ENCODE results near the gene KIAA1671. TPM values are rescaled to one million over a fixed set of nuclear protein-coding genes. Genes with fewer than 3 reads are reported as not detected.
"Not testable (repeated sequence)": the region's sequence is repeated elsewhere in the genome, so short reads cannot be mapped to it uniquely, and the experiment has no call there.

Gene KIAA1671
- 4.1 TPM for total RNA-seq
- polyA plus RNA-seq: 8.0 TPM
- long read RNA-seq, donor 1: 0 reads
- long read RNA-seq, donor 2, full-length matches to known transcripts: 5 of 5 reads
- long read RNA-seq, donor 2, partial matches to known transcripts: 0 of 5 reads
- long read RNA-seq, donor 2, other reads (novel, unspliced or antisense): 0 of 5 reads
- long read RNA-seq, donor 3, full-length matches to known transcripts: 3 of 3 reads
- long read RNA-seq, donor 3, partial matches to known transcripts: 0 of 3 reads
- long read RNA-seq, donor 3, other reads (novel, unspliced or antisense): 0 of 3 reads
- long read RNA-seq, donor 4: 0 reads
- long read RNA-seq, donor 5, full-length matches to known transcripts: 3 of 3 reads
- long read RNA-seq, donor 5, partial matches to known transcripts: 0 of 3 reads
- long read RNA-seq, donor 5, other reads (novel, unspliced or antisense): 0 of 3 reads
- long read RNA-seq, donor 6, full-length matches to known transcripts: 4 of 4 reads
- long read RNA-seq, donor 6, partial matches to known transcripts: 0 of 4 reads
- long read RNA-seq, donor 6, other reads (novel, unspliced or antisense): 0 of 4 reads
- long read RNA-seq, donor 7, partial matches to known transcripts: 6 of 6 reads
- long read RNA-seq, donor 7, other reads (novel, unspliced or antisense): 0 of 6 reads
- long read RNA-seq, donor 8, full-length matches to known transcripts: 2 of 2 reads
- long read RNA-seq, donor 8, partial matches to known transcripts: 0 of 2 reads
- long read RNA-seq, donor 8, other reads (novel, unspliced or antisense): 0 of 2 reads
- long read RNA-seq, donor 9, full-length matches to known transcripts: 1 of 1 reads
- long read RNA-seq, donor 9, partial matches to known transcripts: 0 of 1 reads
- long read RNA-seq, donor 9, other reads (novel, unspliced or antisense): 0 of 1 reads
- long read RNA-seq, donor 10: 0 reads

GRCh38 chr22:24951942-24952836, at the start of gene KIAA1671:
KIAA1671 (plus strand) TSS chr22:24952716; CDS start chr22:25028000, 75,284 bp downstream.
- Histone ChIP-seq H3K27ac (ENCODE audit: low read depth in 1 of 2, low read length in 1 of 2) (no peak within 1 kb of the TSS), H3K36me3 (ENCODE audit: control insufficient read depth in 2 of 2, insufficient read depth in 2 of 2, low read length in 1 of 2) (no peaks in the 10 kb centered on the region), H3K27me3 (ENCODE audit: control insufficient read depth in 2 of 2, insufficient read depth in 1 of 2, low read length in 1 of 2) (peaks cover 29 to 56% of the 10 kb centered on the region in 2 donors), H3K4me3 (ENCODE audit: low read length in 2 of 2) (peak within 1 kb of the TSS; percentile 45 to 56), H3K4me1 (ENCODE audit: control insufficient read depth in 2 of 2, insufficient read depth in 2 of 2, low read length in 2 of 2) (peaks cover 6 to 7% of the 10 kb centered on the region in 2 donors), H3K9me3 (ENCODE audit: control insufficient read depth in 2 of 2, insufficient read depth in 1 of 2, low read length in 1 of 2) (peaks cover 5 to 6% of the 10 kb centered on the region in 2 donors)
- 2% methylated on average over 71 of the region's 71 CpGs for WGBS
- peak in 8 of 9 donors; percentile 36 to 75 (median 56) for DNase-seq (ENCODE audit: low read depth in 6 of 9, low spot score in 9 of 9)

- 97% methylated on average over 1 of the region's 1 CpG for WGBS
- Histone ChIP-seq H3K36me3 (ENCODE audit: control insufficient read depth in 2 of 2, insufficient read depth in 2 of 2, low read length in 1 of 2) (no peaks in the 10 kb centered on the region), H3K4me3 (ENCODE audit: low read length in 2 of 2) (no peak overlapping the region), H3K27ac (ENCODE audit: low read depth in 1 of 2, low read length in 1 of 2) (no peak overlapping the region), H3K4me1 (ENCODE audit: control insufficient read depth in 2 of 2, insufficient read depth in 2 of 2, low read length in 2 of 2) (no peaks in the 10 kb centered on the region), H3K27me3 (ENCODE audit: control insufficient read depth in 2 of 2, insufficient read depth in 1 of 2, low read length in 1 of 2) (no peaks in the 10 kb centered on the region), H3K9me3 (ENCODE audit: control insufficient read depth in 2 of 2, insufficient read depth in 1 of 2, low read length in 1 of 2) (peaks cover 0 to 11% of the 10 kb centered on the region in 2 donors)
- no peak for DNase-seq (ENCODE audit: low read depth in 6 of 9, low spot score in 9 of 9)
These were observed 46.6 kb upstream of the KIAA1671 start for GRCh38 chr22:24905909-24906308.

GRCh38 chr22:24907101-24907500, 45.4 kb upstream of the KIAA1671 start:
- H3K36me3 ChIP-seq (ENCODE audit: control insufficient read depth in 2 of 2, insufficient read depth in 2 of 2, low read length in 1 of 2); DNase-seq (ENCODE audit: low read depth in 6 of 9, low spot score in 9 of 9); H3K4me1 ChIP-seq (ENCODE audit: control insufficient read depth in 2 of 2, insufficient read depth in 2 of 2, low read length in 2 of 2); H3K4me3 ChIP-seq (ENCODE audit: low read length in 2 of 2); H3K27ac ChIP-seq (ENCODE audit: low read depth in 1 of 2, low read length in 1 of 2); H3K27me3 ChIP-seq (ENCODE audit: control insufficient read depth in 2 of 2, insufficient read depth in 1 of 2, low read length in 1 of 2): not testable (repeated sequence)
- 96% methylated on average over 3 of the region's 3 CpGs for WGBS
- H3K9me3 ChIP-seq (ENCODE audit: control insufficient read depth in 2 of 2, insufficient read depth in 1 of 2, low read length in 1 of 2): peaks cover 0 to 11% of the 10 kb centered on the region in 2 donors

- no peak for DNase-seq (ENCODE audit: low read depth in 6 of 9, low spot score in 9 of 9)
- WGBS: 91% methylated on average over 4 of the region's 4 CpGs
These were observed 32.5 kb upstream of the KIAA1671 start for GRCh38 chr22:24920029-24920428.

GRCh38 chr22:24925586-24926427, 26.7 kb upstream of the KIAA1671 start:
- H3K27me3 ChIP-seq (ENCODE audit: control insufficient read depth in 2 of 2, insufficient read depth in 1 of 2, low read length in 1 of 2): peaks cover 0 to 8% of the 10 kb centered on the region in 2 donors
- no peaks in the 10 kb centered on the region for H3K4me1 ChIP-seq (ENCODE audit: control insufficient read depth in 2 of 2, insufficient read depth in 2 of 2, low read length in 2 of 2)
- no peak overlapping the region for H3K27ac ChIP-seq (ENCODE audit: low read depth in 1 of 2, low read length in 1 of 2)
- H3K4me3 ChIP-seq (ENCODE audit: low read length in 2 of 2): no peak overlapping the region
- no peak for DNase-seq (ENCODE audit: low read depth in 6 of 9, low spot score in 9 of 9)
- 55% methylated on average over 17 of the region's 17 CpGs for WGBS
- H3K9me3 ChIP-seq (ENCODE audit: control insufficient read depth in 2 of 2, insufficient read depth in 1 of 2, low read length in 1 of 2): no peaks in the 10 kb centered on the region
- no peaks in the 10 kb centered on the region for H3K36me3 ChIP-seq (ENCODE audit: control insufficient read depth in 2 of 2, insufficient read depth in 2 of 2, low read length in 1 of 2)

More at GRCh38 chr22:24920029-24920428, 32.5 kb upstream of the KIAA1671 start:
- no peaks in the 10 kb centered on the region for H3K27me3 ChIP-seq (ENCODE audit: control insufficient read depth in 2 of 2, insufficient read depth in 1 of 2, low read length in 1 of 2)
- no peaks in the 10 kb centered on the region for H3K4me1 ChIP-seq (ENCODE audit: control insufficient read depth in 2 of 2, insufficient read depth in 2 of 2, low read length in 2 of 2)
- no peaks in the 10 kb centered on the region for H3K36me3 ChIP-seq (ENCODE audit: control insufficient read depth in 2 of 2, insufficient read depth in 2 of 2, low read length in 1 of 2)
- no peaks in the 10 kb centered on the region for H3K9me3 ChIP-seq (ENCODE audit: control insufficient read depth in 2 of 2, insufficient read depth in 1 of 2, low read length in 1 of 2)
- H3K4me3 ChIP-seq (ENCODE audit: low read length in 2 of 2): no peak overlapping the region
- no peak overlapping the region for H3K27ac ChIP-seq (ENCODE audit: low read depth in 1 of 2, low read length in 1 of 2)

GRCh38 chr22:24926428-24926725, 26.1 kb upstream of the KIAA1671 start:
- peaks cover 0 to 8% of the 10 kb centered on the region in 2 donors for H3K27me3 ChIP-seq (ENCODE audit: control insufficient read depth in 2 of 2, insufficient read depth in 1 of 2, low read length in 1 of 2)
- H3K9me3 ChIP-seq (ENCODE audit: control insufficient read depth in 2 of 2, insufficient read depth in 1 of 2, low read length in 1 of 2): no peaks in the 10 kb centered on the region
- no peak overlapping the region for H3K4me3 ChIP-seq (ENCODE audit: low read length in 2 of 2)
- WGBS: 61% methylated on average over 3 of the region's 3 CpGs
- no peaks in the 10 kb centered on the region for H3K36me3 ChIP-seq (ENCODE audit: control insufficient read depth in 2 of 2, insufficient read depth in 2 of 2, low read length in 1 of 2)
- no peak overlapping the region for H3K27ac ChIP-seq (ENCODE audit: low read depth in 1 of 2, low read length in 1 of 2)
- no peaks in the 10 kb centered on the region for H3K4me1 ChIP-seq (ENCODE audit: control insufficient read depth in 2 of 2, insufficient read depth in 2 of 2, low read length in 2 of 2)
- no peak for DNase-seq (ENCODE audit: low read depth in 6 of 9, low spot score in 9 of 9)

- 100% methylated on average over 1 of the region's 1 CpG for WGBS
- Histone ChIP-seq H3K27ac (ENCODE audit: low read depth in 1 of 2, low read length in 1 of 2) (no peak overlapping the region), H3K36me3 (ENCODE audit: control insufficient read depth in 2 of 2, insufficient read depth in 2 of 2, low read length in 1 of 2) (no peaks in the 10 kb centered on the region), H3K4me3 (ENCODE audit: low read length in 2 of 2) (no peak overlapping the region), H3K27me3 (ENCODE audit: control insufficient read depth in 2 of 2, insufficient read depth in 1 of 2, low read length in 1 of 2) (peaks cover 0 to 8% of the 10 kb centered on the region in 2 donors), H3K4me1 (ENCODE audit: control insufficient read depth in 2 of 2, insufficient read depth in 2 of 2, low read length in 2 of 2) (no peaks in the 10 kb centered on the region), H3K9me3 (ENCODE audit: control insufficient read depth in 2 of 2, insufficient read depth in 1 of 2, low read length in 1 of 2) (no peaks in the 10 kb centered on the region)
- DNase-seq (ENCODE audit: low read depth in 6 of 9, low spot score in 9 of 9): no peak
These were observed 25.5 kb upstream of the KIAA1671 start for GRCh38 chr22:24926849-24927579.

All from thymus (tissue), 14 donors.